HepG2 (cell line): ENCODE results near the gene GATAD2B. TPM values are rescaled to one million over a fixed set of nuclear protein-coding genes. Genes with fewer than 3 reads are reported as not detected.

ENCODE experiments used
- ATM ChIP-seq: fragments of 450-650 bp; IDR thresholded peaks from 2 replicates; pipeline ENCODE4 v1.7.1; 2017; ENCODE audit warnings: mild to moderate bottlenecking, borderline replicate concordance
- EZH2 ChIP-seq: conservative IDR thresholded peaks from 2 replicates; pipeline ENCODE4 v1.6.1; 2012; ENCODE audit warnings: mild to moderate bottlenecking, low read depth, low read length, moderate library complexity
- HIC2 ChIP-seq: sonication (generic); formaldehyde crosslinking; IDR thresholded peaks from 2 replicates; pipeline ENCODE4 v1.9.0; 2022; ENCODE audit warnings: low read depth, missing genetic modification reagents
- HIVEP1 ChIP-seq: sonication (generic); formaldehyde crosslinking; IDR thresholded peaks from 2 replicates; pipeline ENCODE4 v1.4.0; 2020; ENCODE audit warnings: mild to moderate bottlenecking, missing genetic modification reagents
- KMT2A ChIP-seq: sonication (generic); formaldehyde crosslinking; IDR thresholded peaks from 2 replicates; pipeline ENCODE4 v1.4.0; 2020; ENCODE audit warnings: missing genetic modification reagents
- MBNL3 ChIP-seq: fragments of 250-450 bp; sonication (Bioruptor Pico); conservative IDR thresholded peaks from 2 replicates; pipeline ENCODE4 v1.8.0; 2022; ENCODE audit warnings: mild to moderate bottlenecking, inconsistent platforms
- MIER2 ChIP-seq: IDR thresholded peaks from 2 replicates; pipeline ENCODE4 v1.6.1; 2016; ENCODE audit warnings: missing biosample characterization, missing genetic modification reagents
- NFYC ChIP-seq: IDR thresholded peaks from 2 replicates; pipeline ENCODE4 v1.6.1; 2016; ENCODE audit warnings: missing genetic modification reagents, missing compliant biosample characterization
- NR2F6 ChIP-seq, 2 experiments: IDR thresholded peaks; 2 replicates each; pipeline ENCODE4 v1.6.1; 2016; ENCODE audit warnings: antibody characterized with exemption in 1 of 2, mild to moderate bottlenecking in 1 of 2
- SETDB1 ChIP-seq: sonication (generic); formaldehyde crosslinking; IDR thresholded peaks from 2 replicates; pipeline ENCODE4 v1.5.1; 2020; ENCODE audit warnings: missing genetic modification reagents, mild to moderate bottlenecking, borderline replicate concordance
- SRSF4 ChIP-seq: fragments of 200-400 bp; formaldehyde crosslinking; IDR thresholded peaks from one replicate; pipeline ENCODE4 v1.6.1; 2018; ENCODE audit warnings: mild to moderate bottlenecking, low read depth, low read length, moderate library complexity; ENCODE audit not compliant: poor library complexity, severe bottlenecking
- ZBTB3 ChIP-seq: sonication (generic); formaldehyde crosslinking; IDR thresholded peaks from 2 replicates; pipeline ENCODE4 v1.4.0; 2020; ENCODE audit warnings: low read depth, mild to moderate bottlenecking, moderate library complexity, missing genetic modification reagents, borderline replicate concordance
- ZFP37 ChIP-seq: sonication (generic); formaldehyde crosslinking; IDR thresholded peaks from 2 replicates; pipeline ENCODE4 v1.4.0; 2020; ENCODE audit warnings: missing genetic modification reagents, borderline replicate concordance
- ZNF20 ChIP-seq: sonication (generic); formaldehyde crosslinking; IDR thresholded peaks from 2 replicates; pipeline ENCODE4 v1.4.0; 2020; ENCODE audit warnings: mild to moderate bottlenecking, moderate library complexity, missing genetic modification reagents
- ZNF232 ChIP-seq: sonication (generic); formaldehyde crosslinking; IDR thresholded peaks from 2 replicates; pipeline ENCODE4 v1.4.0; 2020; ENCODE audit warnings: missing genetic modification reagents, borderline replicate concordance
- ZNF280D ChIP-seq: sonication (generic); formaldehyde crosslinking; IDR thresholded peaks from 2 replicates; pipeline ENCODE4 v1.5.1; 2020; ENCODE audit warnings: mild to moderate bottlenecking, missing genetic modification reagents
- ZNF619 ChIP-seq: sonication (generic); formaldehyde crosslinking; IDR thresholded peaks from 2 replicates; pipeline ENCODE4 v1.4.0; 2020; ENCODE audit warnings: mild to moderate bottlenecking, missing genetic modification reagents
- ZNF780A ChIP-seq: sonication (generic); formaldehyde crosslinking; IDR thresholded peaks from 2 replicates; pipeline ENCODE4 v1.8.0; 2022; ENCODE audit warnings: mild to moderate bottlenecking, missing genetic modification reagents, moderate library complexity
- ZNF891 ChIP-seq: sonication (generic); formaldehyde crosslinking; IDR thresholded peaks from 2 replicates; pipeline ENCODE4 v1.5.0; 2020; ENCODE audit warnings: mild to moderate bottlenecking, missing genetic modification reagents
- ZSCAN20 ChIP-seq: sonication (generic); formaldehyde crosslinking; IDR thresholded peaks from 2 replicates; pipeline ENCODE4 v1.4.0; 2020; ENCODE audit warnings: missing genetic modification reagents, mild to moderate bottlenecking, borderline replicate concordance
- polyA plus RNA-seq, 8 experiments: library from polyadenylated mRNA; depleted of rRNA in 3 of 8; stranded (reverse) in 7 of 8; unstranded in 1 of 8; fragments of >200 nt; fragmentation: Illumina TruSeq in 4 of 8; extraction: Trizol in 4 of 8; gene quantifications; 2 replicates each; pipeline versions ENCODE4 v1.2.1 to v1.2.3, GENCODE V29; 2011 to 2016; ENCODE audit warnings: low read depth in 4 of 8, missing spikeins in 1 of 8, mixed read lengths in 1 of 8; ENCODE audit not compliant: insufficient read depth in 1 of 8
- total RNA-seq, 5 experiments: library from RNA; depleted of rRNA; stranded (reverse); fragments of >200 nt; fragmentation: Illumina TruSeq; extraction: Trizol; gene quantifications; 2 replicates each; pipeline ENCODE4 v1.2.3, GENCODE V29; 2016; ENCODE audit warnings: low read depth in 1 of 5
- TF ChIP-seq, protein P1 (sequence below): sonication (generic); formaldehyde crosslinking; IDR thresholded peaks from 2 replicates; pipeline ENCODE4 v1.5.1; 2020; ENCODE audit warnings: missing genetic modification reagents, mild to moderate bottlenecking, borderline replicate concordance
- TF ChIP-seq, protein P2 (sequence below): IDR thresholded peaks from 2 replicates; pipeline ENCODE4 v1.6.1; 2016; ENCODE audit warnings: missing compliant biosample characterization, missing genetic modification reagents, borderline replicate concordance

GATAD2B gene
- total and polyA plus RNA-seq, 2 of the 13 experiments (the other 11 are each of a cell fraction or from before 2014, with no cell fraction given) = 3.2 to 5.2 TPM

- TF ChIP-seq ZNF232 (CRISPR knock-in tag) (no peak; the same call in 1 of the 2 replicates), ZFP37 (CRISPR knock-in tag) (no peak), SETDB1 (no peak), MIER2 (no peak), HIVEP1 (no peak), EZH2 (no peak), ZNF20 (CRISPR knock-in tag) (no peak), NFYC (CRISPR knock-in tag) (no peak; the same call in 1 of the 2 replicates), ZNF619 (CRISPR knock-in tag) (no peak), MBNL3 (no peak), ZNF780A (CRISPR knock-in tag) (no peak; the same call in 1 of the 2 replicates), KMT2A (CRISPR knock-in tag) (peak; percentile 22; the same call in 1 of the 2 replicates), NR2F6 (IDR thresholded peaks at IDR 0.05) (peak; percentile 57), NR2F6 (CRISPR knock-in tag; IDR thresholded peaks at IDR 0.05) (peak; percentile 90), ATM (no peak), ZNF891 (CRISPR knock-in tag) (peak; percentile 96), ZSCAN20 (CRISPR knock-in tag) (no peak), SRSF4 (no peak), HIC2 (CRISPR knock-in tag) (peak; percentile 55; the same call in 1 of the 2 replicates), ZBTB3 (CRISPR knock-in tag) (no peak), ZNF280D (CRISPR knock-in tag) (0 out of 2 replicates have a peak, but pooled peaks have one; percentile 31)
- TF ChIP-seq, protein P1, sequence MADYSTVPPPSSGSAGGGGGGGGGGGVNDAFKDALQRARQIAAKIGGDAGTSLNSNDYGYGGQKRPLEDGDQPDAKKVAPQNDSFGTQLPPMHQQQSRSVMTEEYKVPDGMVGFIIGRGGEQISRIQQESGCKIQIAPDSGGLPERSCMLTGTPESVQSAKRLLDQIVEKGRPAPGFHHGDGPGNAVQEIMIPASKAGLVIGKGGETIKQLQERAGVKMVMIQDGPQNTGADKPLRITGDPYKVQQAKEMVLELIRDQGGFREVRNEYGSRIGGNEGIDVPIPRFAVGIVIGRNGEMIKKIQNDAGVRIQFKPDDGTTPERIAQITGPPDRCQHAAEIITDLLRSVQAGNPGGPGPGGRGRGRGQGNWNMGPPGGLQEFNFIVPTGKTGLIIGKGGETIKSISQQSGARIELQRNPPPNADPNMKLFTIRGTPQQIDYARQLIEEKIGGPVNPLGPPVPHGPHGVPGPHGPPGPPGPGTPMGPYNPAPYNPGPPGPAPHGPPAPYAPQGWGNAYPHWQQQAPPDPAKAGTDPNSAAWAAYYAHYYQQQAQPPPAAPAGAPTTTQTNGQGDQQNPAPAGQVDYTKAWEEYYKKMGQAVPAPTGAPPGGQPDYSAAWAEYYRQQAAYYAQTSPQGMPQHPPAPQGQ (CRISPR knock-in tag) = no peak
- TF ChIP-seq, protein P2, sequence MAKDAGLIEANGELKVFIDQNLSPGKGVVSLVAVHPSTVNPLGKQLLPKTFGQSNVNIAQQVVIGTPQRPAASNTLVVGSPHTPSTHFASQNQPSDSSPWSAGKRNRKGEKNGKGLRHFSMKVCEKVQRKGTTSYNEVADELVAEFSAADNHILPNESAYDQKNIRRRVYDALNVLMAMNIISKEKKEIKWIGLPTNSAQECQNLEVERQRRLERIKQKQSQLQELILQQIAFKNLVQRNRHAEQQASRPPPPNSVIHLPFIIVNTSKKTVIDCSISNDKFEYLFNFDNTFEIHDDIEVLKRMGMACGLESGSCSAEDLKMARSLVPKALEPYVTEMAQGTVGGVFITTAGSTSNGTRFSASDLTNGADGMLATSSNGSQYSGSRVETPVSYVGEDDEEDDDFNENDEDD (CRISPR knock-in tag) = peak; percentile 50; the same call in 1 of the 2 replicates
Observed at GRCh38 chr1:153946622-153947241, 24.0 kb upstream of the GATAD2B start, which contains the start of gene DENND4B (continued).
